H9 (cell line): ENCODE data around the gene MED7. TPM values are rescaled to one million over a fixed set of nuclear protein-coding genes. Genes with fewer than 3 reads are reported as not detected.
"Not testable (repeated sequence)": the region's sequence is repeated elsewhere in the genome, so short reads cannot be mapped to it uniquely, and the experiment has no call there.

ENCODE experiments used
- DNase-seq: peaks from one replicate; pipeline ENCODE4 v3.0.0-alpha.2; 2017
- H2AFZ ChIP-seq: one replicate; pipeline ENCODE4 v1.6.1; 2013; ENCODE audit warnings: mild to moderate bottlenecking, low read length, control low read depth, moderate library complexity
- H2AK5ac ChIP-seq: 2 replicates; pipeline ENCODE4 v1.6.1; 2013; ENCODE audit warnings: low read length, control low read depth, mixed read lengths; ENCODE audit not compliant: insufficient read length
- H2BK120ac ChIP-seq: one replicate; pipeline ENCODE4 v1.6.1; 2013; ENCODE audit warnings: low read depth, mild to moderate bottlenecking, low read length, control low read depth, inconsistent platforms; ENCODE audit not compliant: poor library complexity, severe bottlenecking
- H2BK12ac ChIP-seq: 2 replicates; pipeline ENCODE4 v1.6.1; 2013; ENCODE audit warnings: low read length, control low read depth, mixed read lengths, low read depth; ENCODE audit not compliant: insufficient read length
- H2BK15ac ChIP-seq: 2 replicates; pipeline ENCODE4 v1.6.1; 2013; ENCODE audit warnings: low read depth, low read length, control low read depth
- H2BK20ac ChIP-seq: one replicate; pipeline ENCODE4 v1.6.1; 2013; ENCODE audit warnings: low read depth, mild to moderate bottlenecking, low read length, control low read depth, inconsistent platforms; ENCODE audit not compliant: poor library complexity, severe bottlenecking
- H2BK5ac ChIP-seq: 2 replicates; pipeline ENCODE4 v1.6.1; 2013; ENCODE audit warnings: low read length, control low read depth, mixed read lengths; ENCODE audit not compliant: insufficient read length
- H3K14ac ChIP-seq: 2 replicates; pipeline ENCODE4 v1.6.1; 2013; ENCODE audit warnings: low read length, control low read depth; ENCODE audit not compliant: insufficient read depth
- H3K18ac ChIP-seq: 2 replicates; pipeline ENCODE4 v1.6.1; 2013; ENCODE audit warnings: low read depth, mild to moderate bottlenecking, mixed read lengths, low read length, control low read depth; ENCODE audit not compliant: insufficient read length
- H3K23ac ChIP-seq: 2 replicates; pipeline ENCODE4 v1.6.1; 2013; ENCODE audit warnings: low read length, control low read depth, mixed read lengths, low read depth; ENCODE audit not compliant: insufficient read length
- H3K23me2 ChIP-seq: 2 replicates; pipeline ENCODE4 v1.6.1; 2013; ENCODE audit warnings: low read depth, mild to moderate bottlenecking, mixed read lengths, low read length, control low read depth; ENCODE audit not compliant: insufficient read length, poor library complexity, severe bottlenecking
- H3K27ac ChIP-seq: 2 replicates; pipeline ENCODE4 v1.5.1; 2013; ENCODE audit warnings: low read length, control low read depth, mixed read lengths, low read depth; ENCODE audit not compliant: insufficient read length
- H3K27me3 ChIP-seq: 2 replicates; pipeline ENCODE4 v1.6.1; 2013; ENCODE audit warnings: low read length, control low read depth, inconsistent platforms; ENCODE audit not compliant: insufficient read depth
- H3K4ac ChIP-seq: 2 replicates; pipeline ENCODE4 v1.6.1; 2013; ENCODE audit warnings: low read depth, mild to moderate bottlenecking, control low read depth, inconsistent platforms, low read length, moderate library complexity
- H3K4me1 ChIP-seq: 2 replicates; pipeline ENCODE4 v1.6.1; 2013; ENCODE audit warnings: low read length, control low read depth, inconsistent platforms; ENCODE audit not compliant: insufficient read depth
- H3K4me2 ChIP-seq: 2 replicates; pipeline ENCODE4 v1.6.1; 2013; ENCODE audit warnings: low read length, control low read depth, mixed read lengths; ENCODE audit not compliant: insufficient read length, insufficient read depth
- H3K56ac ChIP-seq: 2 replicates; pipeline ENCODE4 v1.6.1; 2013; ENCODE audit warnings: low read depth, mild to moderate bottlenecking, mixed read lengths, low read length, control low read depth; ENCODE audit not compliant: insufficient read length
- H3K79me1 ChIP-seq: 2 replicates; pipeline ENCODE4 v1.6.1; 2013; ENCODE audit warnings: low read depth, mild to moderate bottlenecking, moderate library complexity, low read length, control low read depth, inconsistent platforms; ENCODE audit not compliant: insufficient read depth, poor library complexity, severe bottlenecking
- H3K79me2 ChIP-seq: 2 replicates; pipeline ENCODE4 v1.6.1; 2013; ENCODE audit warnings: low read length, control low read depth, inconsistent platforms; ENCODE audit not compliant: insufficient read depth
- H3K9ac ChIP-seq: 2 replicates; pipeline ENCODE4 v1.6.1; 2013; ENCODE audit warnings: low read length, control low read depth, mixed read lengths; ENCODE audit not compliant: insufficient read length; ENCODE audit errors: extremely low read depth
- H3K9me3 ChIP-seq: one replicate; pipeline ENCODE4 v1.6.1; 2013; ENCODE audit warnings: low read depth, low read length, inconsistent platforms; ENCODE audit not compliant: control insufficient read depth
- H3T11ph ChIP-seq: one replicate; pipeline ENCODE4 v1.6.1; 2013; ENCODE audit warnings: mild to moderate bottlenecking, low read length, control low read depth, inconsistent platforms
- H4K20me1 ChIP-seq: one replicate; pipeline ENCODE4 v1.6.1; 2013; ENCODE audit not compliant: control insufficient read depth, insufficient read length, insufficient read depth
- H4K5ac ChIP-seq: 2 replicates; pipeline ENCODE4 v1.6.1; 2013; ENCODE audit warnings: low read depth, mild to moderate bottlenecking, mixed read lengths, low read length, control low read depth; ENCODE audit not compliant: insufficient read length
- H4K8ac ChIP-seq: replicated peaks from 2 replicates; pipeline ENCODE4 v1.6.1; 2013; ENCODE audit warnings: low read length, control low read depth, mixed read lengths, low read depth; ENCODE audit not compliant: insufficient read length
- H4K91ac ChIP-seq: 2 replicates; pipeline ENCODE4 v1.6.1; 2013; ENCODE audit warnings: low read depth, mild to moderate bottlenecking, moderate library complexity, mixed read lengths, low read length, control low read depth; ENCODE audit not compliant: insufficient read length
- H3K27ac Mint-ChIP-seq, 3 experiments: 2 replicates in 2 of 3; 3 replicates in 1 of 3; pipeline ENCODE4 v1.8.0; 2020 to 2021; ENCODE audit warnings: mixed read lengths in 3 of 3, mild to moderate bottlenecking in 1 of 3, moderate library complexity in 1 of 3
- H3K27me3 Mint-ChIP-seq: 2 replicates; pipeline ENCODE4 v1.8.0; 2021; ENCODE audit warnings: low read depth, mild to moderate bottlenecking, moderate library complexity, mixed read lengths
- H3K36me3 Mint-ChIP-seq, 3 experiments: 2 replicates in 2 of 3; 3 replicates in 1 of 3; pipeline ENCODE4 v1.8.0; 2020 to 2021; ENCODE audit warnings: low read depth in 3 of 3, mixed read lengths in 3 of 3; ENCODE audit not compliant: insufficient read depth in 1 of 3
- H3K4me1 Mint-ChIP-seq, 2 experiments: 2 replicates each; pipeline ENCODE4 v1.8.0; 2020; ENCODE audit warnings: mixed read lengths in 2 of 2
- H3K4me3 Mint-ChIP-seq, 2 experiments: 2 replicates in 1 of 2; 3 replicates in 1 of 2; pipeline ENCODE4 v1.8.0; 2020 to 2021; ENCODE audit warnings: mild to moderate bottlenecking in 2 of 2, mixed read lengths in 2 of 2, moderate library complexity in 1 of 2
- H3K9me3 Mint-ChIP-seq, 2 experiments: 2 replicates in 1 of 2; 3 replicates in 1 of 2; pipeline ENCODE4 v1.8.0; 2020; ENCODE audit warnings: mild to moderate bottlenecking in 2 of 2, mixed read lengths in 2 of 2, moderate library complexity in 1 of 2
- WGBS: extraction: QIAGEN DNeasy Blood & Tissue Kit; methylation state at CpG from one replicate; pipeline ENCODE4 v1.1.7; 2013; ENCODE audit warnings: missing lambda C conversion rate, low lambda C conversion rate, mixed read lengths; ENCODE audit not compliant: insufficient read length; ENCODE audit errors: extremely low coverage; 5-methylcytosine and 5-hydroxymethylcytosine counted together
- total RNA-seq: library from RNA; stranded (reverse); gene quantifications from 2 replicates; pipeline ENCODE4 v1.2.1, GENCODE V29; 2021
- TF ChIP-seq, protein P1 (sequence below): fragments of 200-600 bp; sonication (generic); conservative IDR thresholded peaks from 3 replicates; pipeline ENCODE4 v1.8.0; 2021; ENCODE audit warnings: antibody characterized with exemption, mild to moderate bottlenecking

Gene MED7
- total RNA-seq, 1 experiment from 2014 or later, result 10.7 TPM

DNA sequence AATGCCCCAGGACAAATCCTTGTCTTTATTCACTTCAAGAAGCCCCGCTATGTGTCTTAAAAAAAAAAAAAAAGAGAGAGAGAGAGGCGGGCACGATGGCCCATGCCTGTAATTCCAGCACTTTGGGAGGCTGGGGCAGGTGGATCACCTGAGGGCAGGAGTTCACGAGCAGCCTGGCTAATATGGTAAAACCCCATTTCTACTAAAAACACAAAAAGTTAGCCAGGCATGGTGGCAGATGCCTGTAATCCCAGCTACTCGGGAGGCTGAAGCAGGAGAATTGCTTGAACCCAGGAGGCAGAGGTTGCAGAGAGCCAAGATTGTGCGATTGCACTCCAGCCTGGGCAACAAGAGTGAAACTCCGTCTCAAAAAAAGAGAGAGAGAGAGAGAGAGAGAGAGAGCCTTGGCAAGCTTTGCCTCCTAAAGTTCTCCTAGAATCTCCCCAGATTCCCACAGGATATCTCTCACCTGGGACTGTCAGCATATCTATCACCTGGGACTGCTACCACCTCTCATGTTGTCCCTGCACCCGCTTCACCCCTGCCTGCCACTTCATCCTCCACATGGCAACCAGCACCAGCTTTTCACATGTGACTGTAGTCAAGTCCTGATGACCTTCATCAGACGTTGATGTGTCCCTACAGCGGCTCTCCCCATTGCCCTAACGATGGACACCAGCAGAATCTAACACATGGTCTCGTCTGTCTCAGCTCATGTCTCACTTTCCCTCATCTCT lies 43.8 kb upstream of the MED7 start:
- Histone ChIP-seq H4K20me1 (no peaks in the 10 kb centered on the region), H4K8ac (no peak overlapping the region), H2BK5ac (no peak overlapping the region), H3K4ac (no peak overlapping the region), H2BK15ac (no peak overlapping the region), H2AK5ac (no peak overlapping the region), H3K79me2 (no peaks in the 10 kb centered on the region), H2BK20ac (no peak overlapping the region), H3K9me3 (no peaks in the 10 kb centered on the region), H4K91ac (no peak overlapping the region), H3K27ac (no peak overlapping the region), H3T11ph (no peak overlapping the region), H3K4me1 (no peaks in the 10 kb centered on the region), H3K23me2 (no peaks in the 10 kb centered on the region), H3K14ac (no peak overlapping the region), H3K56ac (no peak overlapping the region), H4K5ac (no peak overlapping the region), H2BK120ac (no peak overlapping the region), H2AFZ (no peak overlapping the region), H3K4me2 (no peak overlapping the region), H3K27me3 (peaks cover 5% of the 10 kb centered on the region; the same call in 1 of the 2 replicates), H3K79me1 (no peaks in the 10 kb centered on the region), H3K9ac (no peak overlapping the region), H2BK12ac (no peak overlapping the region), H3K23ac (no peak overlapping the region), H3K18ac (no peak overlapping the region)
- Mint-ChIP-seq H3K4me3 (no peak overlapping the region), H3K4me1 (no peaks in the 10 kb centered on the region; a peak in 1 of 4 replicates), H3K27me3 (peaks cover 96% of the 10 kb centered on the region), H3K36me3 (no peaks in the 10 kb centered on the region; a peak in 1 of 7 replicates), H3K9me3 (no peaks in the 10 kb centered on the region; a peak in 1 of 5 replicates), H3K27ac (no peak overlapping the region)
- TF ChIP-seq, protein P1, sequence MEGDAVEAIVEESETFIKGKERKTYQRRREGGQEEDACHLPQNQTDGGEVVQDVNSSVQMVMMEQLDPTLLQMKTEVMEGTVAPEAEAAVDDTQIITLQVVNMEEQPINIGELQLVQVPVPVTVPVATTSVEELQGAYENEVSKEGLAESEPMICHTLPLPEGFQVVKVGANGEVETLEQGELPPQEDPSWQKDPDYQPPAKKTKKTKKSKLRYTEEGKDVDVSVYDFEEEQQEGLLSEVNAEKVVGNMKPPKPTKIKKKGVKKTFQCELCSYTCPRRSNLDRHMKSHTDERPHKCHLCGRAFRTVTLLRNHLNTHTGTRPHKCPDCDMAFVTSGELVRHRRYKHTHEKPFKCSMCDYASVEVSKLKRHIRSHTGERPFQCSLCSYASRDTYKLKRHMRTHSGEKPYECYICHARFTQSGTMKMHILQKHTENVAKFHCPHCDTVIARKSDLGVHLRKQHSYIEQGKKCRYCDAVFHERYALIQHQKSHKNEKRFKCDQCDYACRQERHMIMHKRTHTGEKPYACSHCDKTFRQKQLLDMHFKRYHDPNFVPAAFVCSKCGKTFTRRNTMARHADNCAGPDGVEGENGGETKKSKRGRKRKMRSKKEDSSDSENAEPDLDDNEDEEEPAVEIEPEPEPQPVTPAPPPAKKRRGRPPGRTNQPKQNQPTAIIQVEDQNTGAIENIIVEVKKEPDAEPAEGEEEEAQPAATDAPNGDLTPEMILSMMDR, result no peak
- no CpG with 5 or more reads among the region's 12 CpGs for WGBS
- no peak for DNase-seq

DNA sequence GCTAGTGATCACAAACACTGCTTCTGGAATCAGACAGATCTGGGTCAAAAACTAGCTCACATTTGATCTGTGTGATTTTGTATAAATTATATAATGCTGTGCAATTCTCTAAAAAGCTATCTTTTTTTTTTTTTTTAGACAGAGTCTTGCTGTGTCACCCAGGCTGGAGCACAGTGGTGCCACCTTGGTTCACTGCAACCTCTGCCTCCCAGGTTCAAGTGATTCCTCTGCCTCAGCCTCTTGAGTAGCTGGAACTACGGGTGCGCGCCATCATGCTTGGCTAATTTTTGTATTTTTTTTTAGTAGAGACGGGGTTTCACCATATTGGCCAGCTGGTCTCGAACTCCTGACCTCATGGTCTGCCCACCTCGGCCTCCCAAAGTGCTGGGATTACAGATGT lies 42.5 kb upstream of the MED7 start:
- H3K36me3 Mint-ChIP-seq, H3K79me2 ChIP-seq: not testable (repeated sequence)
- peaks cover 98% of the 10 kb centered on the region for H3K27me3 Mint-ChIP-seq

More for the DNA sequence above, 42.5 kb upstream of the MED7 start:
- H3K4me1 Mint-ChIP-seq, H2AFZ ChIP-seq, H3K4me1 ChIP-seq, H3K18ac ChIP-seq, H4K5ac ChIP-seq, H4K8ac ChIP-seq, H3K27me3 ChIP-seq, H4K91ac ChIP-seq, H3K4ac ChIP-seq, H3K27ac ChIP-seq, H3K14ac ChIP-seq, H4K20me1 ChIP-seq, H2BK120ac ChIP-seq, H3K9ac ChIP-seq, H3K23ac ChIP-seq, H2BK12ac ChIP-seq, H2BK5ac ChIP-seq, H3K4me2 ChIP-seq, H3K79me1 ChIP-seq, H3T11ph ChIP-seq, H3K23me2 ChIP-seq, DNase-seq, H2BK15ac ChIP-seq, H3K56ac ChIP-seq, H3K27ac Mint-ChIP-seq, H2AK5ac ChIP-seq, H3K9me3 Mint-ChIP-seq, H2BK20ac ChIP-seq, H3K9me3 ChIP-seq, H3K4me3 Mint-ChIP-seq: not testable (repeated sequence)
- WGBS, result no CpG with 5 or more reads among the region's 6 CpGs
